GM13976 (cell line): ENCODE results near the gene TNS3.

Source experiments
- DNase-seq: peaks from one replicate; pipeline ENCODE4 v3.0.0; 2012; ENCODE audit warnings: low spot score
- in situ Hi-C: fragments of 300-500 bp; cut with MboI; formaldehyde crosslinking; loops from one replicate; pipeline ENCODE4 v1.12.0; 2022; ENCODE audit warnings: low sequenced_read_pairs, mixed read lengths, inconsistent platforms; ENCODE audit not compliant: unreplicated experiment
- TF ChIP-seq, protein P1 (sequence below): IDR thresholded peaks from 2 replicates; pipeline ENCODE4 v1.5.1; 2012; ENCODE audit warnings: borderline replicate concordance, mild to moderate bottlenecking; ENCODE audit not compliant: insufficient read depth; ENCODE audit errors: extremely low read depth, missing control alignments, control extremely low read depth

Gene TNS3

DNA sequence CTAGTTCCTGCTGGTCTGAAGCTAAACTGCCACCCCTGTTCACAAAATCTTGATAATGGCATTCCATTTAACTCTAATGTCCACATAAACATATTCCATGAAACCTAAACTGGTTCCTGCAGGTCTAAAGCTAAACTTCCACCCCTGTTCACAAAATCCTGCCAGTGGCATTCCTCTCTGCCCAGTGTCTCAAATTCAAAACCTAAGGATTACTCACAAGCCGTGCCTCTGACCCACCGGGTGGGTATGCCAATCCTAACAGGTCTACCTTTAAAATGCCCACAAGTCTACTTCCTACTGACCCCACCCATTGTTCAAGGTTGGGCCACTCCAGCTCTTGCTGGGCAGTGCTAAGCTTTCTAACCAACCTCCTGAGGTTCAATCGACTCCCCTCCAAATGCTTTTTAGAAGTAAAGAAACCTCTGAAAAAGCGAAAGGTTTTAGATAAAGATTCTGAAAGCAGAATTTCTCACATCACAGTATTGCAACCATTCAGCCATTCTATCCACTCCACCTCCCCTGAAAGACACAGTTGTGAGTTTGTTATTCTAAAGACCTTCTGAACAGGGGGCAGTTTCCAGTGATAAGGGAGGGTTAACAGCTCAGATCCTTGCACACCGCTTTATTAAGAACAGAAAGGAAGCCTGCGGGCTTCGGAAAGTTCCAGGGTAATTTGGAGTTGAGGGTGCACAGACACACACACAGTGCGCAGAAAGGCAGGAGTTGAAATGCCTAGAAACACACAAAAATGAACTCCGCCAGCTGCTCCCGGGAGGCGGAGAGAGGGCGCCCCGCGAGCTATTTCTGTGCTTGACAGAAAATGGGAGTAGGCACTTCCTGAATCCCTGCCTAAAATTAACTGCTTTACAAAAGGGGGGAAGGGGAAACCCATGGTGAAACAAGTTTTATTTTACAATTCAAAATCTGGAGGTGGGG is 87.7 kb downstream of the TNS3 start:
- TF ChIP-seq, protein P1, sequence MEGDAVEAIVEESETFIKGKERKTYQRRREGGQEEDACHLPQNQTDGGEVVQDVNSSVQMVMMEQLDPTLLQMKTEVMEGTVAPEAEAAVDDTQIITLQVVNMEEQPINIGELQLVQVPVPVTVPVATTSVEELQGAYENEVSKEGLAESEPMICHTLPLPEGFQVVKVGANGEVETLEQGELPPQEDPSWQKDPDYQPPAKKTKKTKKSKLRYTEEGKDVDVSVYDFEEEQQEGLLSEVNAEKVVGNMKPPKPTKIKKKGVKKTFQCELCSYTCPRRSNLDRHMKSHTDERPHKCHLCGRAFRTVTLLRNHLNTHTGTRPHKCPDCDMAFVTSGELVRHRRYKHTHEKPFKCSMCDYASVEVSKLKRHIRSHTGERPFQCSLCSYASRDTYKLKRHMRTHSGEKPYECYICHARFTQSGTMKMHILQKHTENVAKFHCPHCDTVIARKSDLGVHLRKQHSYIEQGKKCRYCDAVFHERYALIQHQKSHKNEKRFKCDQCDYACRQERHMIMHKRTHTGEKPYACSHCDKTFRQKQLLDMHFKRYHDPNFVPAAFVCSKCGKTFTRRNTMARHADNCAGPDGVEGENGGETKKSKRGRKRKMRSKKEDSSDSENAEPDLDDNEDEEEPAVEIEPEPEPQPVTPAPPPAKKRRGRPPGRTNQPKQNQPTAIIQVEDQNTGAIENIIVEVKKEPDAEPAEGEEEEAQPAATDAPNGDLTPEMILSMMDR: no peak
- peak; percentile 44 for DNase-seq
- in situ Hi-C loops: no loop called here

DNA sequence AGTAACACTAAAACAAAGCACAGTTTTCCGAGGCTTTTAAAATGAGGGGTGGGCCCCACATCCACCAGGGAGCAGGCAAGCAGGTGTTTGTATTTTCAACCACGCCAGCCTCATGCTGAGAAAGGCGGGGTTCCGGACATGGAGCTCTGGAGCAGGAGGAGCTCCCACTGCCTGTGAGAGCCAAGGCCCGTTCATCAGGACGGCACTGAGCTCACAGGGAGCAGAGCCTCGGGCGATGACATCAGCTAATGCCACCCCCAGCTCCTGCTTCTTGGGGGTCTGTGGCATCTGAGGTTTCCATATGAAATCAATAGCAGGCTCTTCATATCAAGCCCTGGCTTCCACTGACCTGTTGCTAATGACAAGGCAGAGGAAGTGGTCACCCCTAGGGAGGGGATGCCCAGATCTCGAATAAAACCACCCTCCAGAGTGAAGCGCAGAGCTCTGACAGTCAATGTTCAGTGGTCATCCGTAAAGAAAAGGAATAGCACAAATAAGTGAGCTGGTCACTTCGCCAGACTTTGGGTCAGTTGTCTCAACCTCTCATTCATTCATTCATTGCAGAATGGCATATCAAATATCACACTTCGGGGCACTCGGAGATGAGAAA is 89.1 kb downstream of the TNS3 start:
- in situ Hi-C loops: no loop called here
- no peak for DNase-seq
- TF ChIP-seq, protein P1: no peak

DNA sequence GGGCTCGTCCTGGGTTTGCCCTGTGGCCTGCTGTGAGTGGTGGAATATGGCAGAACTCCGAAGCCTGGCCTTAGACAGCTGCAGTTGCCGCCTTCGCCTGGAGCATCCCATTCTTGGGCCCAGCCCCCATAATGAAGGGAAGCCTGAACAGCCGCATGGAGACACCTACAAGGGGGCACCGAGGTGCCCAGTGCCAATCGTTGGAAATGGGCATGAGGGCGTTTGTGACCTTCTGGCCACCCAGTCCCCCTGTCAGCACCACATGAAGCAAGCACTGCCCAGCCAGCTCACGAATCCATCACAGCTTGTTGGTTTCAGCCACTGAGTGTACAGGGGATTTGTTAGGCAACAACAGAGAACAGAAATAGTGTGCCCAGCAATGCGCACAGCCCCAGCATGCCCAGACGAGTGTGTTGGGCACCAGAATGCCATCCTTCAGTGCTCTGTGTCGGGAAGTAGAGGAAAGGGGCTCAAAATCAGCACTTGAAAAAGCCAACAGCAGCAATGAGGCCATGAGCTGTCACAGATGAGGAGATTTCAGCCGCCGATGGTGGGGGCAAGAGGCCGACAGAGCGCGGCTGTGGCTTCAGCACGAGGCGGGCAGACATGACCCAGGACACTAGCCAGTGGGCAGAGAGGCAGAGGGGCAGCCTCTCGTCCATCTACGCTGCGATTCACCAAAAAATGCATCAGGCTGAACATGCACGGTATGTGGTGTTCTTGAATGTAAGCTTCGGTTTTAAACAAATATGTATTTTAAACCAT is 91.2 kb downstream of the TNS3 start:
- TF ChIP-seq, protein P1: no peak
- no peak for DNase-seq
- in situ Hi-C loops: no loop called here

DNA sequence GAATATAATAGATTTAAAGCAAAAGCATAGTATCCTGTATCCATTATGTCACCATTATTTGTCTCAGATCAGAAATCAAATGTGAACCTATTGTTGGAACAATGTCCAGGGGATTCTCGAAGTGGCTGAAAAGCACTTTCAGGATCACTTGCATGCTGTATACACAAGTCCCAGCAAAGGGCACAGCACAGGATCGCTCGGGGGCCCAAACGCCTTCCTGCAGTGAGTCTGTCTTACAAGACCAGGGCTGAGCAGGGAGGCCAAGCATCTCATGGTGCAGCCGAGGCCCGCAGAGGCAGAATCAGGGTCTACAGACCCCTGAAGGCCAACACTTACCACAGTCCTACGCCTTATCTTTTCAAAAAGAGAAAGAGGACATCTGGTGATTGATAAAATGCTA is 92.3 kb downstream of the TNS3 start:
- no peak for DNase-seq
- in situ Hi-C loops: no loop called here
- TF ChIP-seq, protein P1: no peak

DNA sequence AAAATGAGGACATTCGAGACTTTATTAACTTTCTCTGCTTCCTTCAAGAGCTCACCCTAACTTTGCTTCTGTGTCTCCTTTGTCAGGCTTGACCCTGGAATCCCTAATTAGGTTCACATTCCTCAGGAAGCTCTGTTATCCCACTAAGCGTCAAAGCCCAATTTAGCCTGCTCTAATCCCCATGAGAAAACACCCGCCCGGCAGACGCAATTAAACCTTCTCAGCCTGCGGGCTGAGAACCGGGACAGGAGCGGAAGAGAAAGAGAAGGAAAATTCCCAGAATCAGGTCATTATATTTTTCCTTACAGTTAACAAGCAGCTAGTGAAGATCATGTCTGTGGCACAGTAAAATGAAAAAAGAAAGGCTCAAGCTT is 93.0 kb downstream of the TNS3 start:
- in situ Hi-C loops: no loop called here
- DNase-seq: no peak
- TF ChIP-seq, protein P1: no peak

DNA sequence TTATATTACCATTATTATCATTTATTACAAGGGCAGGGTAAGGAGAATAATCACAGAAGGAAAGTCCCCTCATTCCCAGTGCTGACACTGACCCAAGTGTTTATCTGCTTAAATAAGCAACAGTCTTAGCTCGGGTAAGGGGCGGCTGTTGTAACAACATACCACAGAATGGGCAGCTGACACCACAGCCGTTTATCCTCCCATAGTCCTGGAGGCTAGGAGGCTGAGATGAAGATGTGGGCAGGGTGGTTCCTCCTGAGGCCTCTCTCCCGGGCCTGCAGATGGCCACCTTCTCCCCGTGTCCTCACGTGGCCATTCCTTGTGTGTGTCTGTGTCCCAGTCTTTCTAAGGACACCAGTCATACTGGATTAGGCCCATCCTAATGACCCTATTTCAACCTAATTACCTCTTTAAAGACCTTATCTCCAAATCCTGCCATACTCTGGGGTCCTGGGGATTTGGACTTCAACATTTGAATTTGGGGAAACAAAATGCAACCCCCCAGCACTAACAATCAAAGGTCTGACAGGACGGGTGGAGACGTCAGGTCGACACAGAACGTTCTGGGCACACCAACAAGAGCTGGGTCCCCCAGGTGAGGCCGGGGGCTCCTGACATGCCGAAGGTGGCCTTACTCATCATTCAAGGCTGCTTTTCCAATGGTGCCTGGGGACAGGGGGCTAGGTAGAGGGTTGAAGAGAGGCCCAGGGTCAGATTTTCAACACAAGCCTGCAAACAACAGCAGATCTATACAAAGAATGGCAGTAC is 93.5 kb downstream of the TNS3 start:
- DNase-seq: no peak
- in situ Hi-C loops: no loop called here
- TF ChIP-seq, protein P1: no peak
